GM23338 (cell line): Measurements from ENCODE around the gene KIF4A. TPM values are rescaled to one million over a fixed set of nuclear protein-coding genes. Genes with fewer than 3 reads are reported as not detected.

Source experiments
- ATAC-seq: fragments of 200-7000 bp; cut with Tn5 transposase; 3 replicates; pipeline ENCODE4 v1.9.1; 2020
- DNase-seq: peaks from one replicate; pipeline ENCODE4 v3.0.0-alpha.2; 2015; ENCODE audit warnings: low spot score
- H2AFZ ChIP-seq: fragments of 200-600 bp; sonication (generic); 2 replicates; pipeline ENCODE4 v1.8.0; 2016; ENCODE audit warnings: antibody characterized with exemption, mild to moderate bottlenecking, moderate library complexity
- H3F3A ChIP-seq: fragments of 200-600 bp; sonication (generic); replicated peaks from 2 replicates; pipeline ENCODE4 v1.8.0; 2017; ENCODE audit warnings: antibody characterized with exemption, mixed run types, low read depth
- H3K27ac ChIP-seq: fragments of 200-600 bp; sonication (generic); 2 replicates; pipeline ENCODE4 v1.6.1; 2016; ENCODE audit warnings: low read depth
- H3K27me3 ChIP-seq: fragments of 200-600 bp; sonication (generic); 2 replicates; pipeline ENCODE4 v1.8.0; 2016; ENCODE audit warnings: mild to moderate bottlenecking, mixed run types, moderate library complexity; ENCODE audit not compliant: insufficient read depth
- H3K36me3 ChIP-seq: fragments of 200-600 bp; sonication (generic); 2 replicates; pipeline ENCODE4 v1.8.0; 2016; ENCODE audit warnings: mild to moderate bottlenecking; ENCODE audit not compliant: insufficient read depth
- H3K4me1 ChIP-seq: fragments of 200-600 bp; sonication (generic); 2 replicates; pipeline ENCODE4 v1.8.0; 2016; ENCODE audit warnings: mild to moderate bottlenecking, moderate library complexity; ENCODE audit not compliant: insufficient read depth
- H3K4me2 ChIP-seq: fragments of 200-600 bp; sonication (generic); 2 replicates; pipeline ENCODE4 v1.7.1; 2017; ENCODE audit warnings: mixed run types
- H3K4me3 ChIP-seq: fragments of 200-600 bp; sonication (generic); 2 replicates; pipeline ENCODE4 v1.6.1; 2016; ENCODE audit warnings: mixed run types
- H3K79me2 ChIP-seq: fragments of 200-600 bp; sonication (generic); replicated peaks from 2 replicates; pipeline ENCODE4 v1.8.0; 2017; ENCODE audit warnings: mild to moderate bottlenecking; ENCODE audit not compliant: insufficient read depth
- H3K9me2 ChIP-seq: fragments of 200-600 bp; sonication (generic); 2 replicates; pipeline ENCODE4 v1.8.0; 2017; ENCODE audit not compliant: insufficient read depth
- H4K20me1 ChIP-seq: fragments of 200-600 bp; sonication (generic); replicated peaks from 2 replicates; pipeline ENCODE4 v1.8.0; 2017; ENCODE audit warnings: mild to moderate bottlenecking; ENCODE audit not compliant: insufficient read depth
- H3K27ac Mint-ChIP-seq: 2 replicates; pipeline ENCODE4 v1.8.0; 2020; ENCODE audit warnings: inconsistent platforms, mild to moderate bottlenecking, moderate library complexity, mixed read lengths
- H3K27me3 Mint-ChIP-seq: 3 replicates; pipeline ENCODE4 v1.8.0; 2022; ENCODE audit warnings: low read depth, mild to moderate bottlenecking, moderate library complexity, mixed read lengths, inconsistent platforms; ENCODE audit not compliant: insufficient read depth, poor library complexity
- H3K36me3 Mint-ChIP-seq: 3 replicates; pipeline ENCODE4 v1.8.0; 2021; ENCODE audit warnings: low read depth, mild to moderate bottlenecking, inconsistent platforms, moderate library complexity, mixed read lengths
- H3K4me1 Mint-ChIP-seq: 3 replicates; pipeline ENCODE4 v1.8.0; 2020; ENCODE audit warnings: mild to moderate bottlenecking, inconsistent platforms, mixed read lengths
- H3K4me3 Mint-ChIP-seq: 3 replicates; pipeline ENCODE4 v1.8.0; 2021; ENCODE audit warnings: moderate library complexity, mild to moderate bottlenecking, inconsistent platforms, mixed read lengths
- H3K9me3 Mint-ChIP-seq: 3 replicates; pipeline ENCODE4 v1.8.0; 2020; ENCODE audit warnings: moderate library complexity, mild to moderate bottlenecking, inconsistent platforms, mixed read lengths
- CREB1 ChIP-seq: fragments of 250-450 bp; sonication (Bioruptor Pico); IDR thresholded peaks from 2 replicates; pipeline ENCODE4 v1.5.0; 2020; ENCODE audit warnings: low read depth, mild to moderate bottlenecking, moderate library complexity
- ETS1 ChIP-seq: IDR thresholded peaks from 2 replicates; pipeline ENCODE4 v1.6.1; 2016; ENCODE audit warnings: antibody characterized with exemption
- EZH2 ChIP-seq: fragments of 200-600 bp; sonication (generic); IDR thresholded peaks from one replicate; pipeline ENCODE4 v1.8.0; 2017; ENCODE audit warnings: antibody characterized with exemption, mild to moderate bottlenecking, low read depth; ENCODE audit not compliant: unreplicated experiment
- EZH2phosphoT487 ChIP-seq: fragments of 200-600 bp; sonication (generic); IDR thresholded peaks from one replicate; pipeline ENCODE4 v1.8.1; 2018; ENCODE audit warnings: antibody characterized with exemption; ENCODE audit not compliant: unreplicated experiment
- JUNB ChIP-seq: IDR thresholded peaks from one replicate; pipeline ENCODE4 v1.6.1; 2016; ENCODE audit warnings: antibody characterized with exemption; ENCODE audit not compliant: unreplicated experiment
- POLR2AphosphoS5 ChIP-seq: IDR thresholded peaks from 2 replicates; pipeline ENCODE4 v1.6.1; 2016; ENCODE audit warnings: antibody characterized with exemption, low read depth
- ZNF114 ChIP-seq: fragments of 250-450 bp; sonication (Bioruptor Pico); IDR thresholded peaks from 2 replicates; pipeline ENCODE4 v1.5.0; 2020; ENCODE audit warnings: mild to moderate bottlenecking, moderate library complexity
- ZNF462 ChIP-seq: fragments of 250-450 bp; sonication (Bioruptor Pico); IDR thresholded peaks from 2 replicates; pipeline ENCODE4 v1.5.0; 2020; ENCODE audit warnings: mild to moderate bottlenecking, moderate library complexity
- polyA plus RNA-seq: library from polyadenylated mRNA; unstranded; fragments of >200 nt; fragmentation: Nextera tagmentation; extraction: Ambion mirVana; gene quantifications from 2 replicates; pipeline ENCODE4 v1.2.1, GENCODE V29; 2016
- total RNA-seq: library from RNA; depleted of rRNA; stranded (reverse); fragments of >200 nt; shearing (Covaris generic); gene quantifications from 2 replicates; pipeline ENCODE4 v1.2.3, GENCODE V29; 2014
- TF ChIP-seq, protein P1 (sequence below), 2 experiments: fragments of 200-600 bp in 1 of 2; sonication (generic) in 1 of 2; conservative IDR thresholded peaks; 2 replicates each; pipeline versions ENCODE4 v1.5.1 to v1.6.1; 2016 to 2017; ENCODE audit warnings: antibody characterized with exemption in 2 of 2, low read depth in 2 of 2, mild to moderate bottlenecking in 2 of 2, moderate library complexity in 1 of 2
- TF ChIP-seq, protein P2 (sequence below): IDR thresholded peaks from one replicate; pipeline ENCODE4 v1.6.1; 2018; ENCODE audit warnings: antibody characterized with exemption; ENCODE audit not compliant: unreplicated experiment

The KIF4A gene
- total and polyA plus RNA-seq, 2 experiments from 2014 or later, result 21.5 to 27.6 TPM

DNA sequence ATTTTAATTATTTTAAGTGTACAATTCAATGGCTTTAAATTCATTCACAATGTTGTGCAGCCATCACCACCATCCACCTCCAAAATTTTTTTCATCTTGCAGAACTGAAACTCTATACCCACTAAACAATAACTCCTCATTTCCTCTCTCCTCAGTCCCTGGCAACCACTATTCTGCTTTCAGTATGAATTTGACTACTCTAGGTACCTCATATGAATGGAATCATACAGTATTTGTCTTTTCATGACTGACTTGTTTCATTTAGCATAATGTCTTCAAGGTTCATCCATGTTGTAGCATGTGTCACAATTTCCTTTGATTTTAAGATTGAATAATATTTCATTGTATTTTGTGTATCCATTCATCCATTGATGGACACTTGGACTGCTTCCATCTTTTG lies 46.9 kb downstream of the KIF4A start:
- no peaks in the 10 kb centered on the region for H3F3A ChIP-seq
- H2AFZ ChIP-seq, result no peak overlapping the region
- H3K4me3 ChIP-seq, result no peak overlapping the region
- no peaks in the 10 kb centered on the region for H3K79me2 ChIP-seq
- Mint-ChIP-seq H3K4me1 (no peaks in the 10 kb centered on the region), H3K27me3 (no peaks in the 10 kb centered on the region), H3K9me3 (no peaks in the 10 kb centered on the region), H3K4me3 (no peak overlapping the region), H3K36me3 (peaks cover 23% of the 10 kb centered on the region; the same call in 2 of the 3 replicates), H3K27ac (no peak overlapping the region)
- no peaks in the 10 kb centered on the region for H3K27me3 ChIP-seq
- no peak for TF ChIP-seq ETS1
- no peak for TF ChIP-seq EZH2phosphoT487
- no peaks in the 10 kb centered on the region for H3K4me1 ChIP-seq
- H3K4me2 ChIP-seq, result no peak overlapping the region
- H3K9me2 ChIP-seq, result no peaks in the 10 kb centered on the region
- ATAC-seq (no peak), DNase-seq (no peak)
- H4K20me1 ChIP-seq, result no peaks in the 10 kb centered on the region
- 0 out of 2 replicates have a peak, but pooled peaks cover 5% of the 10 kb centered on the region for H3K36me3 ChIP-seq
- H3K27ac ChIP-seq, result no peak overlapping the region

DNA sequence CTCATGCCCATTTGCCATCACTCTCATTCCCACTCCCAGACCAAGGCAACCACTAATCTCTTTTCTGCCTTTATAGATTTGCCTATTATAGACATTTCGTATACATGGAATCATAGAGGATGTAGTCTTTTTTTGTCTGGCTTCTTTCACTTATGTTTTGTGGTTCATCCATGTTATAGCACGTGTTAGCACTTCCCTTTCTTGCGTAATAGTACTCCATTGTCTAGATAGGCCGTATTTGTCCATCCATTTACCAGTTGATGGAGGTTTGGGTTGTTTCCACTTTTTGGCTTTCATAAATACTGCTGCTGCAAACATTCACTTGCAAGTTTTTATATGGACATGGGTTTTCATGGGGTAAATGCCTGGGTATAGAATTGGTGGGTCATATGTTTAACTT lies 48.4 kb downstream of the KIF4A start:
- ATAC-seq (no peak), DNase-seq (no peak)
- no peak overlapping the region for H3K4me2 ChIP-seq
- Mint-ChIP-seq H3K9me3 (no peaks in the 10 kb centered on the region), H3K27me3 (no peaks in the 10 kb centered on the region), H3K27ac (no peak overlapping the region), H3K4me1 (no peaks in the 10 kb centered on the region), H3K4me3 (no peak overlapping the region), H3K36me3 (peaks cover 31% of the 10 kb centered on the region)
- H3K4me1 ChIP-seq, result no peaks in the 10 kb centered on the region
- H2AFZ ChIP-seq, result no peak overlapping the region
- no peaks in the 10 kb centered on the region for H3K27me3 ChIP-seq
- no peak overlapping the region for H3K4me3 ChIP-seq
- no peaks in the 10 kb centered on the region for H3F3A ChIP-seq
- H3K9me2 ChIP-seq, result no peaks in the 10 kb centered on the region
- no peaks in the 10 kb centered on the region for H3K79me2 ChIP-seq
- H3K36me3 ChIP-seq, result 0 out of 2 replicates have a peak, but pooled peaks cover 8% of the 10 kb centered on the region
- H3K27ac ChIP-seq, result no peak overlapping the region
- no peaks in the 10 kb centered on the region for H4K20me1 ChIP-seq
- TF ChIP-seq, protein P1, sequence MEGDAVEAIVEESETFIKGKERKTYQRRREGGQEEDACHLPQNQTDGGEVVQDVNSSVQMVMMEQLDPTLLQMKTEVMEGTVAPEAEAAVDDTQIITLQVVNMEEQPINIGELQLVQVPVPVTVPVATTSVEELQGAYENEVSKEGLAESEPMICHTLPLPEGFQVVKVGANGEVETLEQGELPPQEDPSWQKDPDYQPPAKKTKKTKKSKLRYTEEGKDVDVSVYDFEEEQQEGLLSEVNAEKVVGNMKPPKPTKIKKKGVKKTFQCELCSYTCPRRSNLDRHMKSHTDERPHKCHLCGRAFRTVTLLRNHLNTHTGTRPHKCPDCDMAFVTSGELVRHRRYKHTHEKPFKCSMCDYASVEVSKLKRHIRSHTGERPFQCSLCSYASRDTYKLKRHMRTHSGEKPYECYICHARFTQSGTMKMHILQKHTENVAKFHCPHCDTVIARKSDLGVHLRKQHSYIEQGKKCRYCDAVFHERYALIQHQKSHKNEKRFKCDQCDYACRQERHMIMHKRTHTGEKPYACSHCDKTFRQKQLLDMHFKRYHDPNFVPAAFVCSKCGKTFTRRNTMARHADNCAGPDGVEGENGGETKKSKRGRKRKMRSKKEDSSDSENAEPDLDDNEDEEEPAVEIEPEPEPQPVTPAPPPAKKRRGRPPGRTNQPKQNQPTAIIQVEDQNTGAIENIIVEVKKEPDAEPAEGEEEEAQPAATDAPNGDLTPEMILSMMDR (conservative IDR thresholded peaks at IDR 0.05; ENCODE audit: low read depth in 2 of 2), result no peak
- TF ChIP-seq CREB1 (CRISPR knock-in tag), result no peak
- TF ChIP-seq POLR2AphosphoS5, result no peak
- TF ChIP-seq, protein P2, sequence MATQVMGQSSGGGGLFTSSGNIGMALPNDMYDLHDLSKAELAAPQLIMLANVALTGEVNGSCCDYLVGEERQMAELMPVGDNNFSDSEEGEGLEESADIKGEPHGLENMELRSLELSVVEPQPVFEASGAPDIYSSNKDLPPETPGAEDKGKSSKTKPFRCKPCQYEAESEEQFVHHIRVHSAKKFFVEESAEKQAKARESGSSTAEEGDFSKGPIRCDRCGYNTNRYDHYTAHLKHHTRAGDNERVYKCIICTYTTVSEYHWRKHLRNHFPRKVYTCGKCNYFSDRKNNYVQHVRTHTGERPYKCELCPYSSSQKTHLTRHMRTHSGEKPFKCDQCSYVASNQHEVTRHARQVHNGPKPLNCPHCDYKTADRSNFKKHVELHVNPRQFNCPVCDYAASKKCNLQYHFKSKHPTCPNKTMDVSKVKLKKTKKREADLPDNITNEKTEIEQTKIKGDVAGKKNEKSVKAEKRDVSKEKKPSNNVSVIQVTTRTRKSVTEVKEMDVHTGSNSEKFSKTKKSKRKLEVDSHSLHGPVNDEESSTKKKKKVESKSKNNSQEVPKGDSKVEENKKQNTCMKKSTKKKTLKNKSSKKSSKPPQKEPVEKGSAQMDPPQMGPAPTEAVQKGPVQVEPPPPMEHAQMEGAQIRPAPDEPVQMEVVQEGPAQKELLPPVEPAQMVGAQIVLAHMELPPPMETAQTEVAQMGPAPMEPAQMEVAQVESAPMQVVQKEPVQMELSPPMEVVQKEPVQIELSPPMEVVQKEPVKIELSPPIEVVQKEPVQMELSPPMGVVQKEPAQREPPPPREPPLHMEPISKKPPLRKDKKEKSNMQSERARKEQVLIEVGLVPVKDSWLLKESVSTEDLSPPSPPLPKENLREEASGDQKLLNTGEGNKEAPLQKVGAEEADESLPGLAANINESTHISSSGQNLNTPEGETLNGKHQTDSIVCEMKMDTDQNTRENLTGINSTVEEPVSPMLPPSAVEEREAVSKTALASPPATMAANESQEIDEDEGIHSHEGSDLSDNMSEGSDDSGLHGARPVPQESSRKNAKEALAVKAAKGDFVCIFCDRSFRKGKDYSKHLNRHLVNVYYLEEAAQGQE, result no peak
- no peak for TF ChIP-seq EZH2
- no peak for TF ChIP-seq ZNF462 (CRISPR knock-in tag)
- TF ChIP-seq JUNB, result no peak
- TF ChIP-seq ZNF114 (CRISPR knock-in tag), result no peak
